NCI-H2196 treated with DMSO at 0.1 percent for 48 hours (cell line): Measurements from ENCODE around the gene SPRR2F.
A peak's percentile ranks its signal among the peaks of the same experiment; 100 is the strongest.
"Not testable (repeated sequence)": the region's sequence is repeated elsewhere in the genome, so short reads cannot be mapped to it uniquely, and the experiment has no call there.

Experiments
- DNase-seq: peaks from one replicate; lab custom pipeline; 2025; ENCODE audit not compliant: unreplicated experiment; lab: John Stamatoyannopoulos, UW

SPRR2F gene, protein sequence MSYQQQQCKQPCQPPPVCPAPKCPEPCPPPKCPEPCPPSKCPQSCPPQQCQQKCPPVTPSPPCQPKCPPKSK

GRCh38 chr1:153113416-153113815 is at the start of gene SPRR2F:
Gene SPRR2F, minus strand, starts transcription at chr1:153113516. Its CDS starts 783 bp downstream, at chr1:153112733.
- no peak for DNase-seq

DNA sequence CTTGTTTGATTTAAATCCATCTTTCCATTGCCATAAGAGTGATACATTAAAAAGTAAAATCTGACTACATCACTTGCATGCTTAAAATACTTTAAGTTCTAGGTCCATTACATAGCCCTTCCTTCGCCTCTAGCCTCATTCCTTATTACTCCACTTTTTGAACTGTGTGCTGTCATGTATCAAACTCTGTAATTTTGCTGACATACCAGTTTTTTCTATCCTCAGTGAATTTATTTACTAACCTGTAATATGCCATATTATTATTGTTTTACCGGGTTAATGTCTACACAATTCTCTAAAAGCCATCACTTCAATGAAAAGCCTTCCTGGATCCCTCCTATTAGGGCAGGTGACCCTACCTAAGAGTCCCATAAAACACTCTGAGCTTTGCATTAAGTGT is 42.2 kb upstream of the SPRR2F start:
- DNase-seq = no peak

DNA sequence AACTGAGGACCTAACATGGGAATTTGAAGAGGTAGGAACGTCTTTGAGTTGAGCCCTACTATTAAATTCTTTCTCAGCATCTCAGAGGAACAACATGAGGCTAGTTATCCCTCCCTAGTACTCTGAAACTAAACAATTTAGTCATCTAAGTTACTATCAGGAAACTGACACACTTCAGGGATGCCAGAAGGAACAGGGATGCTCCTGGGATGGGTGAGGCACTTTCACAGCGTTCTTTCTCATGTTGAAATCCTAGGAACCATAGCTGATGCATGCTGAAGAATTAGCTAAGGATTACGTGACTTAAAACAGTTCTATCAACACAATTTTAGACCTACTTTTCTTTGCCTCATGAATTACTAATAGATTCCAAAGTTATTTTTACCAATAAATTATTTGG is 39.2 kb upstream of the SPRR2F start:
- DNase-seq = no peak

DNA sequence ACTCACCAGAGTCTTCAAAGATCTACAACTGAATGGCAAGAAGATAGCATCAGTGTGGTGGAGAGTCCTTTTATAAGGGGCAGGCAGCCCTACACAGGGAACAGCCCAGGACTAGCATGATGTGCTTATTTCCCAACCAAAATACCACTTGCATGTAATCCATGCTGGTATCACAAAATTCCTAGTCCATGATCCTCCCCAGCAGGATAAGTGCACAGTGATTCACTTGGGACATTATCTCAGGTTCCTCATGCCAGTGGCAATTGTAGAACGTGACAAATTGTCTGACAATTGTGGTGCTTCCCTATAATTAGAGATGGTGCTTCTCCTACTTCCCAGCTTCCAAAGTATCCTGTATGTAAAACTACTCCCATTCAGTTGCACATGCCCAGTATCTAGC is 37.5 kb upstream of the SPRR2F start, which contains the start of gene SPRR2G:
TSS of gene SPRR2G (minus strand) at position 45 of the 400 bp plus-strand sequence. CDS start 780 bp downstream, outside the sequence.
- no peak for DNase-seq

- no peak for DNase-seq
These were observed 28.1 kb upstream of the SPRR2F start for GRCh38 chr1:153141377-153141776.

- DNase-seq = no peak
These were observed 27.2 kb upstream of the SPRR2F start for GRCh38 chr1:153140484-153140883.

DNA sequence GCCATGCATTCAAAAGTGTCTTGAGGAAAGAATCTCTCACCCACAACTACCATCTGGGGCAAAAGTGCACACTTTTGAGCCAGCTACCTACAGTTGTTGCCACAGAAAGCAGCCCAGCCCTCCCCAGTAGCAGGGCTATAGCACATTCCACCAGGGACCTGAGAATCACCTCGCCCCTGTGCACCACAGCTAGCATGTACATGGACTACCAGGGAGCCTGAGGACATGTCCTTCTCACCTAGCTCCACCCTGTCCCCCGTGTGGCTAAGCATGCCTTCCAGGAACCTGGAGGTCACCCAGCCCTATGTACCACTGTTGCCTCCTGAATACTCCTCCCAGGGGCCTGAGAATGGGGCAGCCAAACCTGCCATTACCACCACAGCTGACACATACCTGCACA is 20.4 kb upstream of the SPRR2F start:
- no peak for DNase-seq

DNA sequence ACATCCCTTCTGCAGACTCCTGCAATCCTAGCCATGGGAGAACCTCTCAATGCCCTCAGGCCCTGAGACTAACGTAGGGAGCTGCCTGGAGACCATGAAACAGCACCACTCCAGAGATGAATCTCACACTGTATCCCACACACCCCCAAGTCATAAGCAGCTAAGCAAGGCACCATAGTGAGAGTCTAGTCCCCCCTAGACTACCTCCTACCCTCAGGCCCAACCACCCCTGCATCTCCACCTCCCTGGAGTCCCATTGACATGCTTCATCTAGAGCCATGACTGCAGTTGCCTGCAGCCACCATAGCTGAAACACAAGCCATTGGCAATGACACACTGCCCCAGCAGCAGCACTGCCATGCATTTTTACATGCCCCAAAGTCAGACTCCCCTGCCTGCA is 20.0 kb upstream of the SPRR2F start:
- no peak for DNase-seq

- DNase-seq = not testable (repeated sequence)
These were observed 15.4 kb upstream of the SPRR2F start for GRCh38 chr1:153128688-153129087.

DNA sequence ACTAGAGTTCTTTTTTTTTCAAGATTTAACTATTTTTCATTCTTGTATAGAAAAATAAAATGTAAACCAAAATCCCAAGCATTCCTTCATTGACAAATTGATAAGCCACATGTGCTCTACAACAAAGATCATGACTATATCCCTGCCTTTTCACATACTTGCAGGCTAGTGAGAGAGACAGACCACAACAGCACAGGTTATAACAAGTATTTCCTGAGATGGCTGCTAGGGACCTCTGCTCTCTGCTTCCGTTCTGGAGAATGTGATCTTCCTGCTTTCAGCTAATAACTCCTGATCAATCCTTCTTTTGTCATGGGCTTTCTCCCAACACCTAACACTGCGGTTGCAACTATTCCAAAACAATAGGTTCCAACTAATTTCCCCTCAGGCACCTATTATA is 14.0 kb upstream of the SPRR2F start:
- no peak for DNase-seq

- no peak for DNase-seq
These were observed 12.2 kb upstream of the SPRR2F start for GRCh38 chr1:153125536-153125935.

DNA sequence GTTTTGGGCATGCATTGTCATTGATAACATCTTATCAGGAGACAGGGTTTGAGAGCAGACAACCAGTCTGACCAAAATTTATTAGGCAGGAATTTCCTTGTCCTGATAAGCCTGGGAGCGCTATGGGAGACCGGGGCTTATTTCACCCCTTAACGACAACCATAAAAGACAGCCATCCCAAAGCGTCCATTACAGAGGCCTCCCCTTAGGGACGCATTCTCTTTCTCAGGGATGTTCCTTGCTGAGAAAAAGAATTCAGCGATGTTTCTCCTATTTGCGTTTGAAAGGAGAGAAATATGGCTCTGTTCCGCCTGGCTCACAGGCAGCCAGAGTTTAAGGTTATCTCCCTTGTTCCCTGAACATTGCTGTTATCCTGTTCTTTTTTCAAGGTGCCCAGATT is 10.5 kb upstream of the SPRR2F start:
- DNase-seq = not testable (repeated sequence)

- DNase-seq = peak; percentile 84
These were observed 9.6 kb upstream of the SPRR2F start for GRCh38 chr1:153122831-153123421.

DNA sequence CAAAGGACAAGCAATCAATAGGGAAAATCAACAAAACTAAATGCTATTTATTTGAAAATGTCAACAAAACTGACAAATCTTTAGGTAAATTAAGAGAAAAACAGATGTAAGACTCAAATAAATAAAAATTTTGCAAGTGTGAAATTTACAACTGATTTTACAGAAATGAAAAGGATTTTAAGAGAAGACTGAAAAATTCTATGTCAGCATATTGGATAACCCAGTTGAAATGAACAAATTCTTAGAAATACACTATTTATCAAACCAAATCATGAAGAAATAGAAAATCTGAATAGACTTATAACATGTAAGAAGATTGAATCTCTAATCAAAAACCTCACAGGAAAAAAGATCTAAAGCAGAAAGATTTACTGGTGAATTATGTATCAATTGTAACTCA is 7.6 kb upstream of the SPRR2F start:
- no peak for DNase-seq

- DNase-seq = no peak
These were observed 6.2 kb upstream of the SPRR2F start for GRCh38 chr1:153119491-153119971.

DNA sequence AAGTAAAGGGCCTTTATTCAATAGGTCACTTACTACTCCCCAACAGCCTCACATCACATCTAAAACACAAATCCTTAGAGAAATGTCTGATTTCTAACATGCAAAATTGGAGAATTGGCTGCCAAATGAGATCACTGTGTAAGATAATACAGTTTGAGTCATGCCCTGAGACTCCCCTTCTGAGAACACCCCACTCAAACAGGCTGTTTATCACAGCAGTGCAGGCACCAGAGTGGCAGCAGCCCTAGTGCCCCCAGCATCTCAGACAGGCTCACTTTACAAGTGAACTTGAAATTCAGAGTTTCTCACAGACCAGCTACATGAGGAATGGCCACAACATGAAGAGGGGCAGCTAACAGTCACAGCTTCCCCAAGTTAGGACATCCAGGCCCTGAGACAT is 1.9 kb upstream of the SPRR2F start:
- not testable (repeated sequence) for DNase-seq

DNA sequence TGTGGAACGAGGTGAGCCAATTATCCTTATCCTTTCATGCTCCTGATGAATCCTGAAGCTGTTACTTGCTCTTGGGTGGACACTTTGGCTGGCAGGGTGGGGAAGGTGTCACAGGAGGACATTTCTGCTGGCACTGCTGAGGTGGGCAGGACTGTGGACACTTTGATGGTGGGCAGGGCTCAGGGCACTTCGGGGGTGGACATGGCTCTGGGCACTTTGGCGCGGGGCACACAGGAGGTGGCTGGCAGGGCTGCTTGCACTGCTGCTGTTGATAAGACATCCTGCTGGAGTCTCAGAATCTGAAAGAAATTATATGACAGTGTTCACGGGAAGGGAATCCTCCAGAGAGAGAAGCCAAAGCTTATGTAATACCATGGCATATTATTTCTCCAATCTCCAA is 862 bp downstream of the SPRR2F start:
- not testable (repeated sequence) for DNase-seq

DNA sequence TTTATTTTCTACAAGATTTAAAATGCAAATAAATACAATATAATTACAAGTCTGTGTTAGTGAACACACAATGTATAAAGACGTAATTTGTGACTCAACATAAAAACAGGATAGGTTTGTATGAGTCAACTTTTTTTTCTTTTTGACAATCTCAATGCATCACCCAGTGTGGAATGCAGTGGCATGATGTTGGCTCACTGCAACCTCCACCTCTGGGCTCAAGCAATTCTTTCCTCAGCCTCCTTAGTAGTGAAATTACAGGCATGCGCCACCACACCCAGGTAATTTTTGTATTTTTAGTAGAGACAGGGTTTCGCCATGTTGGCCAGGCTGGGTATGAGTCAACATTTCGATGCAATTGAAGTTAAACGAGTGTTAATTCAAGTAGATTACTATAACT is 13.1 kb downstream of the SPRR2F start:
- no peak for DNase-seq

- DNase-seq = no peak
These were observed 13.8 kb downstream of the SPRR2F start for GRCh38 chr1:153099461-153100045.

DNA sequence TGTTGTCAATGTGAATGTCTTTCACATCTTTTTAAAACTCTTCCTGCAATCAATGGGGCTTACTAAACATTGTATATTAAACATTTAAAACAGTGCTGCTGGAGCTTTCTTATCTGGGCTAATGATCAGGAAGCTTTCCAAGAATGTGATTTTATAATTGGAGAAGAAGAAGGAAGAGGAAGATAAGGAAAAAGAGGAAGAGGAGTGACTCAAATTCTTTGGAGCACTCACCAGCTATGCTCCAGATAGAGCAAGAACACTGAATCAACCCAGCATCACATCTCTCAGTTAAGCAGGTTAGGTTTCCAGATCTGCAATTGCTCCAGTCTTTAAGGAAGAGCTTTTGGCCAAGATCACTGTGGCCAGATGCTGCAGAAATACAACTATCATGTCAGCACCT is 17.6 kb downstream of the SPRR2F start:
- no peak for DNase-seq

DNA sequence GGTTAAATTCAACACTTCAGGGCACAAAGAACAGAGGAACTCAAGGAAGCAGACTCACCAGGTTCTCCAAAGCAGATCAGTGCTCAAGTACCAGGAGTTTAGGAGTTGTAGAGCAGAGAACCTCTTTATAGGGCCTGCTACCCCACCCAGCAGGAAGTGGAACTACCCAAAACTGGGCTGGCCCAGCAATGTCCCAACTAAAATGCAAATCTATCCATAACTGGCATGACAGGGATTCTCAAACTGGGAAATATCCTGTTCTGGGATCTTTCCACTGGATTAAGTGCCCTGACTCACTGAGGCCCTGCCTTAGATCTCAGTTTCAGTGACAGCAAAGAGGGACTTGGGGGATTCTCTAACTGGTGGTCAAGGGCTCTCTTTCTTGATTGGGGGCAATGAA is 18.9 kb downstream of the SPRR2F start, which contains the start of gene SPRR2E:
TSS of gene SPRR2E (minus strand) at position 101 of the 400 bp plus-strand sequence. CDS start 775 bp downstream, outside the sequence.
- DNase-seq = no peak

GRCh38 chr1:153087652-153088051 is 25.7 kb downstream of the SPRR2F start:
- no peak for DNase-seq
